ENCODE data around the gene CNKSR2. TPM values are rescaled to one million over a fixed set of nuclear protein-coding genes. Genes with fewer than 3 reads are reported as not detected.

Gene CNKSR2
- total RNA-seq, 3 donors from 2014 or later = 4.9 to 11.2 (median 5.4) TPM

GRCh38 chrX:21674430-21675186 is 300.4 kb downstream of the CNKSR2 start:
- Histone ChIP-seq H3K27ac (no peak overlapping the region), H3K9me3 (peaks cover 0 to 9% of the 10 kb centered on the region in 2 donors), H3K4me3 (no peak overlapping the region), H3K4me1 (no peaks in the 10 kb centered on the region), H3K27me3 (peaks cover 0 to 21% of the 10 kb centered on the region in 2 donors), H3K36me3 (no peaks in the 10 kb centered on the region)
- intact Hi-C loops (cut with DNase I; ENCODE audit: low total_unique reads) = no loop called here
- DNase-seq (ENCODE audit: low spot score in 2 of 2) = no peak
- no peak for TF ChIP-seq CTCF (IDR thresholded peaks at IDR 0.05)
- no peak for TF ChIP-seq POLR2A (IDR thresholded peaks at IDR 0.05)
- TF ChIP-seq POLR2AphosphoS5 (IDR thresholded peaks at IDR 0.05) = no peak

- no peak for DNase-seq (ENCODE audit: low spot score in 2 of 2)
- TF ChIP-seq POLR2A (IDR thresholded peaks at IDR 0.05) (no peak), CTCF (IDR thresholded peaks at IDR 0.05) (no peak), POLR2AphosphoS5 (IDR thresholded peaks at IDR 0.05) (no peak)
- Histone ChIP-seq H3K27me3 (peaks cover 0 to 21% of the 10 kb centered on the region in 2 donors), H3K36me3 (no peaks in the 10 kb centered on the region), H3K9me3 (peaks cover 0 to 9% of the 10 kb centered on the region in 2 donors), H3K4me3 (no peak overlapping the region), H3K4me1 (no peaks in the 10 kb centered on the region), H3K27ac (no peak overlapping the region)
- intact Hi-C loops (cut with DNase I; ENCODE audit: low total_unique reads) = no loop called here
These were observed 301.7 kb downstream of the CNKSR2 start for GRCh38 chrX:21675931-21676330.

- Histone ChIP-seq H3K4me3 (no peak overlapping the region), H3K4me1 (no peaks in the 10 kb centered on the region), H3K27ac (no peak overlapping the region), H3K36me3 (no peaks in the 10 kb centered on the region), H3K27me3 (peaks cover 0 to 17% of the 10 kb centered on the region in 2 donors), H3K9me3 (peaks cover 0 to 9% of the 10 kb centered on the region in 2 donors)
- no peak for DNase-seq (ENCODE audit: low spot score in 2 of 2)
- intact Hi-C loops (cut with DNase I; ENCODE audit: low total_unique reads) = no loop called here
- TF ChIP-seq POLR2AphosphoS5 (IDR thresholded peaks at IDR 0.05) (no peak), POLR2A (IDR thresholded peaks at IDR 0.05) (no peak), CTCF (IDR thresholded peaks at IDR 0.05) (no peak)
These were observed 303.9 kb downstream of the CNKSR2 start for GRCh38 chrX:21678048-21678612.

GRCh38 chrX:21683941-21684340 is 309.7 kb downstream of the CNKSR2 start:
- no peak overlapping the region for H3K27ac ChIP-seq
- H3K36me3 ChIP-seq = no peaks in the 10 kb centered on the region
- H3K9me3 ChIP-seq = no peaks in the 10 kb centered on the region
- no peaks in the 10 kb centered on the region for H3K4me1 ChIP-seq
- H3K27me3 ChIP-seq = peaks cover 0 to 15% of the 10 kb centered on the region in 2 donors
- intact Hi-C loops (cut with DNase I; ENCODE audit: low total_unique reads) = loop anchor here (5.0 kb wide), 1 partner anchor 912 kb away; no protein-coding TSS in a partner anchor
- no peak for DNase-seq (ENCODE audit: low spot score in 2 of 2)
- H3K4me3 ChIP-seq = no peak overlapping the region
- no peak for TF ChIP-seq CTCF (IDR thresholded peaks at IDR 0.05)

- peaks cover 0 to 22% of the 10 kb centered on the region in 2 donors for H3K27me3 ChIP-seq
- DNase-seq (ENCODE audit: low spot score in 2 of 2) = no peak
- TF ChIP-seq POLR2AphosphoS5 (IDR thresholded peaks at IDR 0.05) (no peak), CTCF (IDR thresholded peaks at IDR 0.05) (no peak), POLR2A (IDR thresholded peaks at IDR 0.05) (no peak)
- intact Hi-C loops (cut with DNase I; ENCODE audit: low total_unique reads) = no loop called here
- H3K36me3 ChIP-seq = no peaks in the 10 kb centered on the region
- no peaks in the 10 kb centered on the region for H3K4me1 ChIP-seq
- H3K27ac ChIP-seq = no peak overlapping the region
- H3K9me3 ChIP-seq = no peaks in the 10 kb centered on the region
- H3K4me3 ChIP-seq = no peak overlapping the region
These were observed 317.3 kb downstream of the CNKSR2 start for GRCh38 chrX:21691512-21692018.
